COLO829 (cell line): ENCODE data around the gene ZSWIM8.
"Not testable (repeated sequence)": the region's sequence is repeated elsewhere in the genome, so short reads cannot be mapped to it uniquely, and the experiment has no call there.

Experiments used
- DNase-seq: peaks from one replicate; pipeline ENCODE4 v3.0.0; 2012; ENCODE audit warnings: low spot score

ZSWIM8 gene

GRCh38 chr10:73772281-73773151, 12.9 kb upstream of the ZSWIM8 start:
- peak; percentile 51 for DNase-seq

DNA sequence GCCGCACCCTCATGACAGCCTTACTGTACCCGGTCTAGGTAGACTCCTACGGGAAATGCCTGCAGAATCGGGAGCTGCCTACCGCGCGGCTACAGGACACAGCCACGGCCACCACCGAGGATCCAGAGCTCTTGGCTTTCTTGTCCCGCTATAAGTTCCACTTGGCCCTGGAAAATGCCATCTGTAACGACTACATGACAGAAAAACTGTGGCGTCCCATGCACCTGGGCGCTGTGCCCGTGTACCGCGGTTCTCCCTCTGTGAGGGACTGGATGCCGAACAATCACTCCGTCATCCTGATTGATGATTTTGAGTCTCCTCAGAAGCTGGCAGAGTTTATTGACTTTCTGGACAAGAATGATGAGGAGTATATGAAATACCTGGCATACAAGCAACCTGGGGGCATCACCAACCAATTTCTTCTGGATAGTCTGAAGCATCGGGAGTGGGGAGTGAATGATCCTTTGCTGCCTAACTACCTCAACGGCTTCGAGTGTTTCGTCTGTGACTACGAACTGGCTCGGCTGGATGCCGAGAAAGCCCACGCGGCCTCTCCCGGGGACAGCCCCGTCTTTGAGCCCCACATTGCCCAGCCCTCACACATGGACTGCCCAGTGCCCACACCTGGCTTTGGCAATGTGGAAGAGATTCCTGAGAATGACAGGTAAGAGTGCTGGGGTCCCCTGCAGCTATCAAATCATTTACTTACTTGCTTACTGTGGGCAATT, 12.1 kb upstream of the ZSWIM8 start:
- no peak for DNase-seq

DNA sequence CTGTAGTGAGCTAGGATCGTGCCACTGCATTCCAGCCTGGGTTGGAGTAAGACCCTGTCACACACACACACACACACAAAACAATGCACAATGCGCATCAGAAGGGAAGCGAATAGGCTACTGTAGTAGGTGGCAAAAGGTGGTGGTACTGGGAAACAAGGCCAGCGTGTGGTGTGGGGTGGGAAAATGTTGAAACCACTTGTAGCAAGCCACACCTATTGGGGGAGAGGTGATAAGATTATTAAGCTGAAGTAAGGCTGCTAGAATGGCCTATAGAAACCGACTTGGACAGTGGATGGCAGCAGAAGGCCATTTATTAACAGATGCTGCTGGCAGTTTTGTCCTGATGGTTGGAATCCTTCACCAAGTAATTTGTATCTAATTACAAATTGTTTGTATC, 10.8 kb upstream of the ZSWIM8 start:
- peak; percentile 33 for DNase-seq

- no peak for DNase-seq
Measured at GRCh38 chr10:73779018-73779417, 6.4 kb upstream of the ZSWIM8 start.

DNA sequence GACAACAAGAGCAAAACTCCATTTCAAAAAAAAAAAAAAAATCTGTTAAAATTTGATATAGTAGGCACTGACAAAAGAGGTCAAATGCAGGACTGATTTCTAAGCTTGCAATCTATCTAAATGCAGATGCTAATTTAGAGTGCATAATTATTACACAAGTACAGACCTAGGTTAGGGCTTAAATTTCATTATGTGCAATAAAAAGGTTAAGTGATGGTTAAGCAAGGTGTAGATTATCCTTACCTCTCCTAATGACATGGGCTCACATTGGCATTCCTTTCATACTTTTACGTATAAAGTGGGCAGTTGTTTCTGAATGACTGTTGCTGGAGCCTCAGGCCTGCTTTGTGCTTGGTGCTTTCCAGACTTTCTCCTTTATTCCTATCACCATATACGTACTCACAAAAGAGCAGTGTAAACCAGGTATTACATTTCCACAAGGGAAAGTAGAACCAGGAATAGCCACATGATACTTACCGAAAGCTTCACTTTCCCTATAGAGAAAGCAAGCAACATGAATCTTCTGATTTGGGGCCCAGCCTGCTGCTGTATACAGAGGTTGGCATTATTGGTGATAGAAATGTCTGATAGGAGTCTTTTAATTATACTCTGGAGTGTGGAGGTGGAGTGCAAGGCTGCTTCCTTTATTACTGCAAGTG, 5.7 kb upstream of the ZSWIM8 start:
- DNase-seq, result no peak

GRCh38 chr10:73780301-73780700, 5.1 kb upstream of the ZSWIM8 start:
- no peak for DNase-seq

DNA sequence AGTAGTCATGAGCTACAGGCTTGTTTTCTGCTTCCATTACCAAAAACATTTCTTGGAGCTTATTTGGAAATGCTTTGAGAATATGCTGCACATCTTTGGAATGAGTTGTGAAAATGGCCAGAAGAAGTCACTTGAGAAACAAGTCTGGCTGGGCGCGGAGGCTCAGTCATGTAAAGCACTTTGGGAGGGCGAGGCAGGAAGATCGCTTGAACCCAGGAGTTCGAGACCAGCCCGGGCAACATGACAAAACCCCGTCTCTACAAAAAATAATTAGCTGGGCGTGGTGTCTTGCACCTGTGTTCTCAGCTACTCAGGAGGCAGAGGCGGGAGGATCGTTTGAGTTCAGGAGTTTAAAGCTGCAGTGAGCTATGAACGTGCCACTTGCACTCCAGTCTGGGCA, 4.4 kb upstream of the ZSWIM8 start:
- DNase-seq, result no peak

DNA sequence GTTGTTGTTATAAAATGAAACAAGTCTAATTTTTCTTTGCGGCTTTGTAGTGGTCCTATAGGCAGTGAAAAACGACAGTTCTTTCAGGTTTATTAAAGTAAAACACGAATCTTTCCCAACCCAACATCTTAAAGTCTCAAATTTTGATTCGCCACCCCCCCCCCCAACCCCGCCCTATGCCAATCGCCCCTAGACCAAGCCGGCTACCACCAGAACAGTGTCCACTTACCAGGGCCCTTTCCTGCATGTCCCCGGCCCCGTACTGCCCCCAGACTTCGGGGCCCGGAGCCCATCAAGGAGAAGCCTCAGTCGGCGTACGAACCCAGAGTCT, 3.9 kb upstream of the ZSWIM8 start:
- no peak for DNase-seq

- DNase-seq, result peak; percentile 63
Measured at GRCh38 chr10:73781879-73782748, 3.3 kb upstream of the ZSWIM8 start, which contains the start of gene CHCHD1. Gene CHCHD1, plus strand, starts transcription at chr10:73782048. Its CDS starts 28 bp downstream, at chr10:73782076.

DNA sequence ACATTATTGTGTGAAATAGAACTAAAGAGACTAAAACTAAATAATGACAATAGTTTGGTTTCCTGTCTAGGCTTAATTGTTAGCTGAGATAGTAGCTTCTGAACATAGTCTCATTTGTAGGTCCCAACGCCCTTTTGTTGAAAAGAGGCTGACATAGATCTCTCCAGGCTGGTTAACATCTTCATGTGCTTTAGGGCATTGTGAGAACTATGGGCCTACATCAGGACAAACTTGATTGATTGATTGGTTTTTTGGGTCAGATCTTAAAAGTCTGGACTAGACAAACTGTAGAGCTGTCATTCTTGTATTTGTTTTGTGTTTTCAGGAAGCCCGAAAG, 2.7 kb upstream of the ZSWIM8 start:
- no peak for DNase-seq

DNA sequence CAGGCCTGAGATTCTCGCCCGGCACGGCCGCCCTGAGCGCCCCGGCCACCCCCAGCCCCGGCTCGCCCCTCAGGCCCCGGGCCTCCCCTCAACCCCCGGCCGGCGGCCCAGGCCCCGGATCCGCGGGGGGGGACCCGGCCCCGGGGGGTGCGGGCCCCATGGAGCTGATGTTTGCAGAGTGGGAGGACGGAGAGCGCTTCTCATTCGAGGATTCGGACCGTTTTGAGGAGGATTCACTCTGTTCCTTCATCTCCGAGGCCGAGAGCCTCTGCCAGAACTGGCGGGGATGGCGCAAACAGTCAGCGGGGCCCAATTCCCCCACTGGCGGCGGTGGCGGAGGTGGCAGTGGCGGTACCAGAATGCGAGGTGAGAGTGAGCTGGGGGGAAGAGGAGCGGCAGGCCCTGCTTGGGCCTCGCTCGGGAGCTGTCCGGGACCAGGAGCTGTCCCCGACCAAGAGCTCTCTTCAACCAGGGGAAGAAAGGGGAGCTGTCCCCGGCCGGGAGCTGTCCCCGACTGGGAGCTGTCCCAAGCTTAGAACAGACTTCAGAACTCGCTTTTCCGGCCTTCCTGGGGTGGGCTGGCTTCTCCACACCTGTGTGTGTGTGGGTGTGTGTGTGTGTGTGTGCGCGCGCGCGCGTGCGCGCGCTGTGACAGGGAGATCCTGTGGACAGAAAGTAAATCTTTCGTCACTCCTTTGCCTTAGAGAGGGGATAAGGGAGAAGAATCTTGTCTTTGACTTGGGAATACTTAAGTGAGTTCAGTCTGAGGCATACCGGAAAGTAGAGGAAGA, 510 bp downstream of the ZSWIM8 start:
- no peak for DNase-seq

DNA sequence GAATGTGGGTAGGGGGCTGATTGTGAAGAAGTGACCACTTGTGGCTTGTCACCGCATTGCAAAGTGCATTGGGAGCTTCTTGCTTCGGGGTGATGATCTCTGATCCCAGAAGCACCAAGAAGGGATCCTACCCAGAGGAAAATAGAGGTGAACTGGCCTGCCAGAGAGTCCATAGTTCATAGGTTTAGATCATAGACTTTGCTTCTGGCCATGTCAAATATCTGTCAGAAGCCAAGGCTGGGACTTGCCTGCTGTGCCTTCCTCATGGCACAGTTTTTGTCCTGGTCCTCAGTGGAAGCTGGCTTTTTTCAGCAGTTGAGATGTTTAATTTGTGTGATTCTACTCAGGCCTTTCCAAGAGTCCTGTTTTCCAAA, 1.1 kb downstream of the ZSWIM8 start:
- no peak for DNase-seq

GRCh38 chr10:73787031-73787800, 1.8 kb downstream of the ZSWIM8 start:
- not testable (repeated sequence) for DNase-seq

- peak; percentile 40 for DNase-seq
Measured at GRCh38 chr10:73788864-73789658, 3.7 kb downstream of the ZSWIM8 start.

- DNase-seq, result no peak
Measured at GRCh38 chr10:73789659-73790055, 4.3 kb downstream of the ZSWIM8 start.

GRCh38 chr10:73790886-73791625, 5.7 kb downstream of the ZSWIM8 start:
- DNase-seq, result no peak

DNA sequence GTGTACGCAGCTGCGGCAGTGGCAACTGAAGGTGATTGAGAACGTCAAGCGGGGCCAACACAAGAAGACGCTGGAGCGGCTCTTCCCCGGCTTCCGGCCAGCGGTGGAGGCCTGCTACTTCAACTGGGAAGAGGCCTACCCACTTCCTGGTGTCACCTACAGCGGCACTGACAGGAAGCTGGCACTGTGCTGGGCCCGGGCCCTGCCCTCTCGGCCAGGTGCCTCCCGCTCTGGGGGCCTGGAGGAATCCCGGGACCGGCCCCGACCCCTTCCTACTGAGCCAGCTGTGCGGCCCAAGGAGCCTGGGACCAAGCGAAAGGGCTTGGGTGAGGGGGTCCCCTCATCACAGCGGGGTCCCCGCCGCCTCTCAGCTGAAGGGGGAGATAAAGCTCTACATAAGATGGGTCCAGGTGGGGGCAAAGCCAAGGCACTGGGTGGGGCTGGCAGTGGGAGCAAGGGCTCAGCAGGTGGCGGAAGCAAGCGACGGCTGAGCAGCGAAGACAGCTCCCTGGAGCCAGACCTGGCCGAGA, 6.5 kb downstream of the ZSWIM8 start:
- no peak for DNase-seq

- DNase-seq, result no peak
Measured at GRCh38 chr10:73793456-73793855, 8.1 kb downstream of the ZSWIM8 start.

DNA sequence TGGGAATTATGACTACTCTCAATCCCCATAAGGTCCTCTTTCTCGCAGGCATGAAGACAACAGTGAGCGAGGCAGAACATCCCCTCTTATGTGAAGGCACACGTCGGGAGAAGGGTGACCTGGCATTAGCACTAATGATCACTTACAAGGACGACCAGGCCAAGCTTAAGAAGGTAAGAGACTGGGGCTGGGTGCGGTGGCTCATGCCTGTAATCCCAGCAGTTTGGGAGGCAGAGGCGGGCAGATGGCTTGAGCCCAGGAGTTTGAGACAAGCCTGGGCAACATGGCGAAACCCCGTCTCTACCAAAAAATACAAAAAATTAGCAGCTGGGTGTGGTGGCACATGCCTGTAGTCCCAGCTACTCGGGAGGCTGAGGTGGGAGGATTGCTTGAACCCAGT, 10.1 kb downstream of the ZSWIM8 start:
- not testable (repeated sequence) for DNase-seq
